Type B pancreatic cell (in vitro differentiated cells): ENCODE data around the gene STX8. TPM values are rescaled to one million over a fixed set of nuclear protein-coding genes. Genes with fewer than 3 reads are reported as not detected.
A peak's percentile ranks its signal among the peaks of the same experiment; 100 is the strongest.

Source experiments
- DNase-seq: peaks from one replicate; pipeline ENCODE4 v3.0.0; 2021; ENCODE audit warnings: mixed read lengths; ENCODE audit not compliant: unreplicated experiment; ENCODE audit errors: extremely low spot score
- H3K27ac Mint-ChIP-seq: 2 replicates; pipeline ENCODE4 v1.8.0; 2021; ENCODE audit warnings: mild to moderate bottlenecking, mixed read lengths
- H3K27me3 Mint-ChIP-seq: 2 replicates; pipeline ENCODE4 v1.8.0; 2021; ENCODE audit warnings: mixed read lengths
- H3K36me3 Mint-ChIP-seq: 2 replicates; pipeline ENCODE4 v1.8.0; 2021; ENCODE audit warnings: mixed read lengths
- H3K4me1 Mint-ChIP-seq: one replicate; pipeline ENCODE4 v1.8.0; 2021; ENCODE audit warnings: mixed read lengths; ENCODE audit not compliant: unreplicated experiment
- H3K4me3 Mint-ChIP-seq: 2 replicates; pipeline ENCODE4 v1.8.0; 2021; ENCODE audit warnings: mild to moderate bottlenecking, mixed read lengths
- H3K9me3 Mint-ChIP-seq: 2 replicates; pipeline ENCODE4 v1.8.0; 2021; ENCODE audit warnings: mixed read lengths
- total RNA-seq: library from RNA; stranded (reverse); gene quantifications from 2 replicates; pipeline ENCODE4 v1.2.1, GENCODE V29; 2021; ENCODE audit warnings: low replicate concordance
- TF ChIP-seq, protein P1 (sequence below): fragments of 200-600 bp; sonication (generic); conservative IDR thresholded peaks from 2 replicates; pipeline ENCODE4 v1.5.0; 2021; ENCODE audit warnings: antibody characterized with exemption, mild to moderate bottlenecking

Gene STX8
- total RNA-seq, 1 donor from 2014 or later: 59.3 TPM

DNA sequence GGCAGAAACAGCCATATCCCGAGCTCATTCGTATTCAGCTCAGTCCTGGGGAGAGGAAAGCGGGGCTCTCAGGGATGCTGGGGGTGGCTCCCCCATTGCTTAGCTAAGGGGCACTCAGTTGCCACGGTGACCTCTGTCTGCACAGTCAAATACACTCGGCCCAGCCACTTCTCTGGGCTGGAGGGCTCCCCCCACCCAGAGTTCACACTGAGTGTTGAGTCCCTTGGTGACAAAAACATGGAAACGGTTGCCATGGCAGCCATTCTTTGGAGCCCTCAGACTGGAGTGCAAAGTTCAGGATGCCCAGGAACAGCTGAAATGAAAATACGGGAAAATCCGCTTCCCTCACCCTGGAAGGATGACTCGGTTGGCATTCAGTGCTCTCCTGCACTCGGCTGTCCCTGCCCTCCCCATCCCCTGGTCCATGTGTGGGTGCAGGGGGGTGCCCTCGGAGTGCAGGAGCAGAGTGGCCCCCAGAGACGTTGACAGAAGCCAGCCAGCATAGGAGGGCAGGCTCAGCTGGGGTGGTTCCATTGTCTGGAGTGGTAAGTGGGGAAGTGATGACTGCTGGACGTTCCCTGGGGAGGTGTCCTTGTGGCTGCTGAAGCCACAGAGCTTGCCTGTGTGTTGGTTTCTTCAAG, 337.8 kb downstream of the STX8 start:
- Mint-ChIP-seq H3K9me3 (no peaks in the 10 kb centered on the region), H3K36me3 (no peaks in the 10 kb centered on the region), H3K4me1 (peaks cover 9% of the 10 kb centered on the region), H3K27ac (peak overlapping the region; percentile 64), H3K4me3 (peak overlapping the region; percentile 45), H3K27me3 (no peaks in the 10 kb centered on the region)
- TF ChIP-seq, protein P1, sequence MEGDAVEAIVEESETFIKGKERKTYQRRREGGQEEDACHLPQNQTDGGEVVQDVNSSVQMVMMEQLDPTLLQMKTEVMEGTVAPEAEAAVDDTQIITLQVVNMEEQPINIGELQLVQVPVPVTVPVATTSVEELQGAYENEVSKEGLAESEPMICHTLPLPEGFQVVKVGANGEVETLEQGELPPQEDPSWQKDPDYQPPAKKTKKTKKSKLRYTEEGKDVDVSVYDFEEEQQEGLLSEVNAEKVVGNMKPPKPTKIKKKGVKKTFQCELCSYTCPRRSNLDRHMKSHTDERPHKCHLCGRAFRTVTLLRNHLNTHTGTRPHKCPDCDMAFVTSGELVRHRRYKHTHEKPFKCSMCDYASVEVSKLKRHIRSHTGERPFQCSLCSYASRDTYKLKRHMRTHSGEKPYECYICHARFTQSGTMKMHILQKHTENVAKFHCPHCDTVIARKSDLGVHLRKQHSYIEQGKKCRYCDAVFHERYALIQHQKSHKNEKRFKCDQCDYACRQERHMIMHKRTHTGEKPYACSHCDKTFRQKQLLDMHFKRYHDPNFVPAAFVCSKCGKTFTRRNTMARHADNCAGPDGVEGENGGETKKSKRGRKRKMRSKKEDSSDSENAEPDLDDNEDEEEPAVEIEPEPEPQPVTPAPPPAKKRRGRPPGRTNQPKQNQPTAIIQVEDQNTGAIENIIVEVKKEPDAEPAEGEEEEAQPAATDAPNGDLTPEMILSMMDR: no peak
- no peak for DNase-seq

DNA sequence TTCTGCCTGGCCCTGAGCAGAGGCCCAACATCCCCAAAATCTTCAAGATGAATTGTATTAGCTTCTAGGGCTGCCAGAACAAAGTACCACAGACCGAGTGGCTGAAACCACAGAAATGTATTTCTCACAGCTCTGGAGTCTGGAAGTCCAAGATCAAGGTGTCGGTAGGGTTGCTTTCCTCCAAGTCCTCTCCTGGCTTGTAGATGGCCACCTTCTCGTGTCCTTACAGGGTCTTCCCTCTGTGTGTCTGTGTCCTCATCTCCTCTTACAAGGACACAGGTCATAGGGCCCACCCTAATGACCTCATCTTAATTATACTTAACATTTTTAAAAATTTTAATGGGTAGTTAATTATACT, 338.6 kb downstream of the STX8 start:
- no peaks in the 10 kb centered on the region for H3K9me3 Mint-ChIP-seq
- H3K27me3 Mint-ChIP-seq: no peaks in the 10 kb centered on the region
- TF ChIP-seq, protein P1: no peak
- no peak for DNase-seq
- no peaks in the 10 kb centered on the region for H3K36me3 Mint-ChIP-seq
- no peak overlapping the region for H3K27ac Mint-ChIP-seq
- peaks cover 9% of the 10 kb centered on the region for H3K4me1 Mint-ChIP-seq
- H3K4me3 Mint-ChIP-seq: no peak overlapping the region

DNA sequence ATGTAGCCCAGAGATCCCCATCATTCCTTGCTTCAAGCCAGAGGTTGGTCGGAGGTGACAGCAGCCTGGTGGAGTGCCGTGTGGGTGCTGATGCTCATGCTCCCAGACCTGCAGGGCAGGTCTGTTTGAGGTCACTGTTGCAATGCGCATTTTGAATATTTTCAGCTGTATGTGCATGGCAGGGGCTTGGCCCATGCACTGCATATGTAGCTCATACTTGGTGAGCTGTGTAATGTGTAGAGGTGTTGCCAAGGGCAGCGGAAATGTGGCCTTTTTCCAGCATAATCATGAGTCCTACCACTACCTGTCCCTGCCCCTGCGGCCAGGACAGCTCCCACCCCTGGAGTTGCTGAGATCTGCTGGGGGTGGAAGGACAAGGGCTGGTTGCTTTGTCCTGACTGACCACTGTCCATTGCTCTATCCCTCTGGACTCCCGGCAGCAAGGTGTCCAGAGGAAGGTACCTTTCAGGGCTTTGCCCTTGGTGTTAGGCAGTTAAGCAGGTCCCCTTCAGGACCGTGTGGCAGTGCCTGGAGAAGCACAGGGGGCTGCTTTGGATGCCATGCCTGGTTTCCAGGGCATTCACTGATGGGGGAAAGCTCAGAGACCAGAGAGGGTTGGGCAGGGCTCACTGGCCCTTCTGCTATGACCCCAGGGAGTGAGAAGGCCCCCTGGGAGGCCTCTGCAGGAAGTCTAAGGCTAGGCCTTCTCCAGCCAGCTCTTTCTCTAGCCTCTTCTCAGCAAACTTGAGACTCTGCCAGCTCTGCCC, 339.2 kb downstream of the STX8 start:
- TF ChIP-seq, protein P1: no peak

DNA sequence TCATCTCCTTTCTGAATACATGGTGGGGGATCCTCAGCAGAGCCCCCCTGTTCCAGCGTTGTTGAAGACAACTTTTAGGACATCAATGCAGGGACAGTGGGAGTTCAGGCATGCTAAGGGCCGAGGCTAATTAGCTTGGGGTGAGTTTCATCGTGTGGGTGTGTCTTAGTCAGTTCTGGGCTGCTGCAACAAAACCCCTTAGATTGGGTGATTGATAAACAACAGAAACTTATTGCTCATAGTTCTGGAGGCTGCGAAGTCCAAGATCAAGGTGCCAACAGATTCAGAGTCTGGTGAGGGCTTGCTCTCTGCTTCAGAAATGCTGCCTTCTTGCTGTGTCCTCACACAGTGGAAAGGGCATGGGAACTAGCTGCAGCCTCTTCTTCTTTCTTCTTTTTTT, 340.3 kb downstream of the STX8 start:
- no peaks in the 10 kb centered on the region for H3K36me3 Mint-ChIP-seq
- TF ChIP-seq, protein P1: no peak

More for the DNA sequence above, 339.2 kb downstream of the STX8 start:
- no peaks in the 10 kb centered on the region for H3K27me3 Mint-ChIP-seq
- H3K27ac Mint-ChIP-seq: no peak overlapping the region
- no peaks in the 10 kb centered on the region for H3K36me3 Mint-ChIP-seq
- DNase-seq: no peak
- H3K4me3 Mint-ChIP-seq: no peak overlapping the region
- peaks cover 9% of the 10 kb centered on the region for H3K4me1 Mint-ChIP-seq
- no peaks in the 10 kb centered on the region for H3K9me3 Mint-ChIP-seq

DNA sequence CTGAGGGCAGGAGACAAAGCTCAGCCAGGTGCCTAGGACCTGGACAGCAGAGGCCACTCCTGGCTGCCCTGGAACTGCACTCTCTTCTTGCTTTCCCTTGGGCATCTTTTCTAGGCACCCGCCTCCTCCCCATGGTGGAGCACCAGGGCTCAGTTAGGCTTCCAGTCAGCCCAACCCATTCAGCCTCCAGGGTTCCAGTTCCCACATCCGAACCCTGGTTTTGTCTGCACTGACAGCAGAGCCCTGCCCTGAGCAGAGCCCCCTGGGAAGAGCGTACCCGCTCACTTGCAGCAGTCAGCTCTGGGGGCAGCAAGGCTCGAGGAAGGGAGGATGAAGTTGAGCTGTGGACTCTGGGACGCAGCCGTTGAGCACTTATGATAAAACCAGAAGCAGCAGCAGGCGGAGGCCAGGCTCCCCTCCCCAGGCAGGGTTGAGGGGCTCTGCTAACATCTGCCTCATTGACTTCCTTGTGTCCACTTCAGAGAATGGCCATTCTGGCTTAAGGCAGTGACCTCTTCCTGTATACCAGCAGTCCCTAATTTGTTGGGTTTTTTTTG, 341.2 kb downstream of the STX8 start:
- no peak overlapping the region for H3K27ac Mint-ChIP-seq
- no peaks in the 10 kb centered on the region for H3K36me3 Mint-ChIP-seq
- DNase-seq: no peak
- H3K27me3 Mint-ChIP-seq: peaks cover under 1% of the 10 kb centered on the region
- peaks cover 9% of the 10 kb centered on the region for H3K4me1 Mint-ChIP-seq
- no peak overlapping the region for H3K4me3 Mint-ChIP-seq
- H3K9me3 Mint-ChIP-seq: no peaks in the 10 kb centered on the region
- TF ChIP-seq, protein P1: no peak

More for the DNA sequence above, 340.3 kb downstream of the STX8 start:
- H3K27ac Mint-ChIP-seq: no peak overlapping the region
- no peak overlapping the region for H3K4me3 Mint-ChIP-seq
- H3K4me1 Mint-ChIP-seq: peaks cover 9% of the 10 kb centered on the region
- no peaks in the 10 kb centered on the region for H3K27me3 Mint-ChIP-seq
- DNase-seq: no peak
- H3K9me3 Mint-ChIP-seq: no peaks in the 10 kb centered on the region
